ENCODE data around the gene SUPT16H.
A peak's percentile ranks its signal among the peaks of the same experiment; 100 is the strongest.
"Not testable (repeated sequence)": the region's sequence is repeated elsewhere in the genome, so short reads cannot be mapped to it uniquely, and the experiment has no call there.

Gene SUPT16H

DNA sequence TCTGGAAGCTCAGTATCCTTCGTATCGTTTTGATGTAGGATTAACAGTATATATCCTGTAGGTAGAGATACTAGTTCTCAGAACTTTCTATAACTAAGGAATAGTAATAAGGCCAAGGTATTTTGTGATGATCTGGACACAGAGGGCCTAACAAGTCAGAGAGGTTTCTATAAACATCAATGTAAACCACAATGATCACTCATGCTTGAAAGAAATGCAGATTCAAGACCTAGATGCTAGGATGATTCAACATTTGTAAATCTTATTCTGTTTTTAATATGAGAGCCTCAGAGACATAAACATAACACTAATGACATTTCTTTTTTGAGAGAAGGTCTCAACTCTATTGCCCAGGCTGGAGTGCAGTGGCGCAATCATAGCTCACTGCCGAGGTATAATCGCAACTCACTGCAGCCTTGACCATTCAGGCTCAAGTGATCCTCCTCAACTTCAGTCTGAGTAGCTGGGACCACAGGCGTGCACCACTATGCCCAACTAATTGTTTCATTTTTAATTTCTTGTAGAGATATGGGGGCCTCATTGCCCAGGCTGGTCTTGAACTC lies 16.2 kb downstream of the SUPT16H start:
- no peak for DNase-seq (ENCODE audit: low spot score)

DNA sequence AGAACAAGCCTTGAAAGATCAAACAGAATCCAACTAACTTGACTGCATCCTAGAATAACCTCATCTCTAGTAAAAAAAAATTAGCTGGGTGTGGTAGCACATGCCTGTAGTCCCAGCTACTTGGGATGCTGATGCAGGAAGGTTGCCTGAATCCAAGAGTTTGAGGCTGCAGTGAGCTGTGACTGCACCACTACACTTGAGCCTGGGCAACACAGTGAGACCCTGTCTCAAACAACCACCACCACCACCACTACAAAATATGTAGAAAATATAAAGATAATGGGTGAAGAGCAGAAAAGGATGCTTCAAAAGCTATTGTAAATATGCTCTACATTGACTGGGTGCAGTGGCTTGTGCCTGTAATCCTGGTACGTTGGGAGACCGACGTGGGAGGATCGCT lies 27.3 kb downstream of the SUPT16H start:
- DNase-seq (ENCODE audit: low spot score), result no peak

DNA sequence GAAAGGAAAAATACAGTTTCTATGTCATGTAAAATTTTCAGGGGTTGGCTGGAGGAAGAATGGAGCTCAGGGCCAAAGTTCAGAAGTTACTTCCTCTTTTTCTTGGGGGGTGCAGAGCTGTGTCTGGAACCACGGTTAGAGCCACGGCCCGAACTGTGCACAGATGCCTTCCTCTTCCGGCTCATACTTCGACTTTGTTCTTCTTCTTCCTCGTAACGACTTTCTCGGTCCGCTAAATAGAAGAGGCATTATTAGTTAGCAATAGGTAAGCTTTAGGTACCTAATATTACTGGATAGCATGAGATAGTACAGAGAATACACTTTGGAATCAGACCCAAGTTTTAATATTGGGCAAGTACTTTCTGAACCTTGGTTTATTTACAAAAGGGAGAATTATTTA lies 31.2 kb downstream of the SUPT16H start:
- no peak for DNase-seq (ENCODE audit: low spot score)

DNA sequence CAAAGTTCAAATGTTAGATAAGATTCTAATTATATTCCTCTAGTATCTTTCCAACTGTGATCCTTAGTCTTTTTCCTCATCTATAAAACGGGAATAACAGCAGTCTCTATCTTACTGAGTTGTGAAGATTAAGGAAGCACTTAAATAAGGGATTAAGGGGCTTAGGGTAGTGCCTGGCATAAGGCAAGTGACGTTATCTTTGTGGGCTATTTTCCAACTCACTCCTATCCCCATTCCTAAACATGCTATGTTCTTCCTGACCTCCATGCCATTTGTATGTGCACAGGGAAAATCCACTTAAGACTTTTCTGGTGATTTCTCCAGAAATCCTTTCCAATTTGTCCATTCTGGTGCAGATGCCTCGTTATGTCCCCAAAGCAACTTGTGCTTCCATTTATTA lies 33.3 kb downstream of the SUPT16H start:
- DNase-seq (ENCODE audit: low spot score), result no peak

DNA sequence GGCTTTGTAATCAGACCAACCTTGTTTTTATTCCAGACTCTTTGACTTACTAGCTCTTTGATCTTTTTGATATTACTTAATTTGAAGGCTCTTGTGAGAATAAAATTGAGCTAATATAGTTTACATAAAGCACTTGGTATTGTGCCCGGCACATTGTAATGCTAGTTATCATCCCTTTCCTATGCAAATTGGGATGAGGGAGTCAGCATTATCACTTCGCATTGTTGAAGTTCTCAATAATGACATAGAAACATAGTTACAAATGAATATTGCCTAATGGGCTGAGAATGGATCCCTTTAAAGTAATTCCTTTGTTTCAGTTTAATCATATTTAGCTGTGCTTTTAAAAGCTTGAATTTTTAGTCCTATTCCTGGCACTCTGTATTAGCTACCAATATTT lies 36.6 kb downstream of the SUPT16H start:
- DNase-seq (ENCODE audit: low spot score), result no peak

DNA sequence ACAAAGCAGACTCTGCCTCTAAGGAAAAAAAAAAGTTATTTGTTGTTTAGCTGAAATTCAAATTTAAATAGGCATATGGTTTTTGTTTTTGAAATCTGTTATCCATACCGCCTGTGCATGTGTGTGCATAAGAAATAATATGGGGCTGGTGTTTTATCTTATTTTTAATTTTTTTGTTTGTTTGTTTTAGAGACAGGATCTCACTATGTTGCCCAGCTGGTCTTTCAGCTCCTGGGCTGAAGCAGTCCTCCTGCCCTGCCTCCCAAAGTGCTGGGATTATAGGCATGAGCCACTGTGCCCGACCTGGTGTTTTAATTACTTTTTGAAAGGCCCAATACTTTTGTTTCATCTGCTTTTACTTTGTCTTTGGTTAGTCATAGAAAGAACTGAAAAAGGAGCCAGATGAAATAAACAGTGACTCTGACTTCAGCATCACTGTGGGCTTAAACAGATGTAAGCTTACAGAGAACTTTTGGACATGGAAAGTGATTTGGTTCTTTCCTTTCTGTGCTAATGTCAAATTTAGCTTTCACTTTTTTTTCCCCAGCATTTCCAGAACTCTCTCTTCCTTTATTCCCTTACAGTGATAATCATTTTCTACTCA lies 37.2 kb downstream of the SUPT16H start:
- DNase-seq (ENCODE audit: low spot score), result peak; percentile 62

DNA sequence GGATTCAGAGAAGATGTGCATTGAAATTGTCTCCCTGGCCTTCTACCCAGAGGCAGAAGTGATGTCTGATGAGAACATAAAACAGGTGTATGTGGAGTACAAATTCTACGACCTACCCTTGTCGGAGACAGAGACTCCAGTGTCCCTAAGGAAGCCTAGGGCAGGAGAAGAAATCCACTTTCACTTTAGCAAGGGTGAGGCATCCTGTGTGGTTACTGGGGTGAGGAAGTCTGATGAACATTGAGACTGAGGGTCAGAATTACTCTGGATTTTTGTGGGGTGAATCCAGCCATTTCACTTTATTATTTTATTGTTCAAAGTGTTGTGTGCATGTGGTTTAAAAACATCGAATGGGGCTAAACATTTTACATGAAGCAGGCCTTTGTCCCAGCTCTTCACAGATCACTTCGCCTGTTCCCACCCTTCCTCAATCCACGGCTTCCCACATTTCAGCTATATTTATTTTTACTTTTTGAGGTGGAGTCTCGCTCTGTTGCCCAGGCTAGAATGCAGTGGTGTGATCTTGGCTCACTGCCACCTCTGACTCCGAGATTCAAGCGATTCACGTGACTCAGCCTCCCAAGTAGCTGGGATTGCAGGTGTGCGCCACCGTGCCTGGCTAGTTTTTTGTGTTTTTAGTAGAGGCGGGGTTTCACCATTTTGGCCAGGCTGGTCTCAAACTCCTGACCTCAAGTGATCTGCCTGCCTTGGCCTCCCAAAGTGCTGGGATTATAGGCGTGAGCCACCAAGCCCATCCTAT lies 40.6 kb downstream of the SUPT16H start:
- DNase-seq (ENCODE audit: low spot score), result no peak

DNA sequence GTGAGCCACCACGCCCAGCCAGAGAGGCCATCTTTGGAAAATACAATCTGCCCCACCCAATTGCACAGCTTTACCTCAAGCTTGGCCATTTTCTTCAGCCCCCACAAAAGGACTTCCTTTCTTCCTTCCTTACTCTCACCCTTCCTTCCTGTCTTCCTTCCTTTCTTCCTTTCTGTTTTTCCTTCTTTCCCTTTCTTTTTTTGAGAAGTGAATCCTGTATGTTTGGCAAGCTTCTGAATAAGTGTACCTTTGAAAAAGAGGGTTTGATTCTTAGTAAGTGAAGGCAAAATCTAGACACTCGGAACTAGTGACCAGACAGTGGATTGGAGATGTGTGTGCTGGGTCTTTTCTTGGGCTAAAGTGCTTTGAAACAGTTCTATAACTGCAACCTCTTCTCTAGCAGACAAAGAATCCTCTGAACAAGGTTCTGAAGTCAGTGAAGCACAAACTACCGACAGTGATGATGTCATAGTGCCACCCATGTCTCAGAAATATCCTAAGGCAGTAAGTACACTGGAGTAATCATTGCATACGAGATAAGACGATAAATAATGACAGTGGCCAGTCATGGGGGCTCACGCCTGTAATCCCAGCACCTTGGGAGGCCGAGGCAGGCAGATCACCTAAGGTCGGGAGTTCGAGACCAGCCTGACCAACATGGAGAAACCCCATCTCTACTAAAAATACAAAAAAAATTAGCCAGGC lies 49.5 kb downstream of the SUPT16H start:
- no peak for DNase-seq (ENCODE audit: low spot score)

DNA sequence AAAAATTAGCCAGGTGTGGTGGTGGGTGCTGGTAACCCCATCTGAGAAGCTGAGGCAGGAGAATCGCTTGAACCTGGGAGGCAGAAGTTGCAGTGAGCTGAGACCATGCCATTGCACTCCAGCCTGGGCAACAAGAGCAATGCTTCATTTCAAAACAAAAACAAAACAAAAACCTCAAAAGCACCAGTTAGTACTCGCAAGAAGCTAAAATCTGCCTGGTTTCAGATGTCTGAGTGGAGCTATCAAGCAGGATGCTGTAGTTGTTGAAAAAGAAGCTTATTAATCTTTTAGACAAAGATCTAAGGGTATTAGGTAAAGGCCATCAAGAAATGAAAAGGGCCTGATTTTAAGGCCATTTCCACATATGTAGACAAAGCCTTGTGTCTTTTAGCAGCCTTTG lies 50.9 kb downstream of the SUPT16H start:
- DNase-seq (ENCODE audit: low spot score), result no peak

DNA sequence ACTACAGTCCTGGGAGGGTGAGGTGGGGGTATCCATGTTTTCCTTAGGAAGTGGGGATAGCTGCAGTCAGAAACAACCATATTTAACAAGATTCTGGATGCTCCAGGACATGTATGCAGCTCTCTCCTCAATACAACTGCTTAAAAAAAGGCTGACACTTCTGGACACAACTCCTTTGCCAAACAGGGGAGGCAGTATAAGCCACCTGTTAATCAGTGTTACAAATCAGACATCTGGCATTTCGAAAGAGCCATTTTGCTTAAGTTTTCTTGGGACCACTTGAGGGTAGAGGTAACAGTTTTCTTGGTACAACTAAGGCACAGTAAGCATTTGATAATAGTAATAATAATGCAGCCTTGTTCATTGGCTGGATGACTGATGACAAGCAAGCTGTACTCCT lies 56.8 kb downstream of the SUPT16H start:
- DNase-seq (ENCODE audit: low spot score), result no peak

DNA sequence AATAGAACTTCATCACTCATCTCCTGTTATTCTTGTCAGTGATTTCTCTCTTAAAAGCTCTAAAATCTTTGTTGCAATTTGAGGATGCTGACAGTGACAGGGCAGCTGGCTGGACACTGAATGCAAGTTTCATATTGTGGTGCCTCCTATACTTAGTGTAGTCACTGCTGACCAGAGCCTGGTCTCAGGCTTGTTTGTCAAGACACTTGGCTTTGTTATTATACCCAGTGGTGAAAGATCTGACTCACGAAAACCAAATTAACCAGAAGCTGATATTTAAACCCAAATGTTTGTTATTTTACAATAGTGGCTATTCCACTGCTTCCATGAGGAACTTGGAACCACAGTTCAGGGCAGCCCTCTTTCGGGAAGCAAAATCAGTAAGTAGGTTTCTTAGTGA lies 61.1 kb downstream of the SUPT16H start:
- DNase-seq (ENCODE audit: low spot score), result no peak

DNA sequence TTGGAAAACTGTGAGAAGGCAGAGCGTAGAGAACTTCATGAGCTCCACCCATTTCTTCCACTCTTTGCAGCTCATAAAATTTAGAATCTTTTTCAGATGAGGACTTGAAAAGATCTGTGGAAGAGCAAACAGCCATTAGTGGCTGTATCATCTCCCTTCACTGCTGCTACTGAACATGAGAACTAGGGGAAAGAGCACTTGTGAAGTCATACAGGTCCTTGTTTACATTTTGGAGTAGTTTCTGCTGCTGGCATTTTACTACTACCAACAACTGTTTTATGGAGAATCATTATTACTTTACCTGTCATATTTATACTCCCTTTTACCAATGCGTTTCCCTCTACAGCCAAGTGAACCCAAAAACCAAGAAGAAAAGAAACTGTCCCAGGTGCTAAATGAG lies 62.9 kb downstream of the SUPT16H start:
- DNase-seq (ENCODE audit: low spot score), result no peak

DNA sequence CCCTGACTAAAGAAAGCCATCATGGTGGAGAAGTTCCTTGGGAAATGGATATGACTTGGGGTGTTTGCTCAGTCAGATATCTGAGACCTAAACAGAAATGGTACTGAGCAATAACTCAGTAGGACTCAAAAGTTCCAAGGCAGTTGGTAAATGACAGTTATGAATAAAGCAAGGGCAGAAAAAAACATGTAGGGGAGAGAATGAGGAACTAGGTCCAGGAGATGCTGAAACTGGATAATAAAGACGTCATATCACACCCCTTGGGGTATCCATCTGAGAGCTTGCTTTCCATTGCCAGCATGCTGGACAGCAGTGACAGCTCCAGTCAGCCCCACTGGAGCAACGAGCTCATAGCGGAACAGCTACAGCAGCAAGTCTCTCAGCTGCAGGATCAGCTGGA lies 66.4 kb downstream of the SUPT16H start:
- no peak for DNase-seq (ENCODE audit: low spot score)

DNA sequence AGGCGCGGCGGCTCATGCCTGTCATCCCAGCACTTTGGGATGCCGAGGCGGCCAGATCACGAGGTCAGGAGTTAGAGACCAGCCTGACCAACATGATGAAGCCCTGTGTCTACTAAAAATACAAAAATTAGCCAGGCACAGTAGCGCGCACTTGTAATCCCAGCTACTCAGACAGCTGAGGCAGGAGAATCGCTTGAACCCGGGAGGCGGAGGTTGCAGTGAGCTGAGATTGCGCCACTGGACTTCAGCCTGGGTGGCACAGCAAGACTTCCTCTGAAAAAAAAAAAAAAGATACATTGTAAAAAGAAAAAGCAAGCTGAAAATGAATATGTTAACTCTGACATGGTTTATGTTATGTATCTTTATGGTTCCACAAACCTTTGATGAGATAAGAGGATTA lies 70.3 kb downstream of the SUPT16H start:
- DNase-seq (ENCODE audit: low spot score), result no peak

DNA sequence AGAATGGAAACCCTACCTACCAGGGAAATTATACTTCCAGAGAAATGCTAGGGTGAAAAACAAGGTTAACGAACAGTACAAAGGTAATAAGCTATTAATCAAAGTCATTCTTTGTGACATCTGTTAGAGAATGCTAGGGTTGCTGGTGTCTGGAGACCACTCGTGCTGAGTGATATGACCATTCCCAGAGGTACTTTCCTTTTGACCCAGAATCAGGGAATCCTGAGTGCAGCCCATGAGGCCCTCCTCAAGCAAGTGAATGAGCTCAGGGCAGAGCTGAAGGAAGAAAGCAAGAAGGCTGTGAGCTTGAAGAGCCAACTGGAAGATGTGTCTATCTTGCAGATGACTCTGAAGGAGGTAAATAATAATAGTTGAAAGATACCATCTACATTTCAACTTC lies 72.2 kb downstream of the SUPT16H start:
- no peak for DNase-seq (ENCODE audit: low spot score)

DNA sequence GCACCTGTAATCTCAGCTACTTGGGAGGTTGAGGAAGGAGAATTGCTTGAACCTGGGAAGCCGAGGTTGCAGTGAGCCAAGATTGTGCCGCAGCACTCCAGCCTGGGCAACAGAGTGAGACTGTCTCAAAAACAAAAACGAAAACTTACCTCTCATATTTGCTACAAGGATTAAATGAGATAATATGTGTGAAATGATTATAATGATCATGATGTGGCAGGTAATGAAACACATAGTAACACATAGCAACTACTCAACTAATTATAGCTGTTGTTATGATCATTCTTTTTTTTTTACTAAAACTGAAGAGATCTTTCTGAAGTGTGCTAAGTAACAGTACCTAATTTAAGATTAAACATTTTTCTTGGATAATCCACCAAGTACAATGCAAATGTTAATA lies 73.9 kb downstream of the SUPT16H start:
- DNase-seq (ENCODE audit: low spot score), result no peak

DNA sequence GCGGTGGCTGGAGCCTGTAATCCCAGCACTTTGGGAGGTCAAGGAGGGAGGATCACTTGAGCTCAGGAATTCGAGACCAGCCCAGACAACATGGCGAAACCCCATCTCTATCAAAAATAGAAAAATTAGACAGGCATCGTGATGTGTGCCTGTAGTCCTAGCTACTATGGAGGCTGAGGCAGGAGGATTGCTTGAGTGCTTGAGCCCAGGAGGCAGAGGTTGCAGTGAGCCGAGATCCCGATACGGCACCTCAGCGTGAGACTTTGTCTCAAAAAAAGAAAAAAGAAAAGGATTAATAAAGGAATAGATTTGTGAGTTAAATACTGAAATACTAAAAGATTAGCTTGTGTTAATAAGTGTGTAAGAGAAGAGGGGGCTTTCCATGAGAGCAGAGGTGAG lies 74.6 kb downstream of the SUPT16H start:
- DNase-seq (ENCODE audit: low spot score), result no peak

DNA sequence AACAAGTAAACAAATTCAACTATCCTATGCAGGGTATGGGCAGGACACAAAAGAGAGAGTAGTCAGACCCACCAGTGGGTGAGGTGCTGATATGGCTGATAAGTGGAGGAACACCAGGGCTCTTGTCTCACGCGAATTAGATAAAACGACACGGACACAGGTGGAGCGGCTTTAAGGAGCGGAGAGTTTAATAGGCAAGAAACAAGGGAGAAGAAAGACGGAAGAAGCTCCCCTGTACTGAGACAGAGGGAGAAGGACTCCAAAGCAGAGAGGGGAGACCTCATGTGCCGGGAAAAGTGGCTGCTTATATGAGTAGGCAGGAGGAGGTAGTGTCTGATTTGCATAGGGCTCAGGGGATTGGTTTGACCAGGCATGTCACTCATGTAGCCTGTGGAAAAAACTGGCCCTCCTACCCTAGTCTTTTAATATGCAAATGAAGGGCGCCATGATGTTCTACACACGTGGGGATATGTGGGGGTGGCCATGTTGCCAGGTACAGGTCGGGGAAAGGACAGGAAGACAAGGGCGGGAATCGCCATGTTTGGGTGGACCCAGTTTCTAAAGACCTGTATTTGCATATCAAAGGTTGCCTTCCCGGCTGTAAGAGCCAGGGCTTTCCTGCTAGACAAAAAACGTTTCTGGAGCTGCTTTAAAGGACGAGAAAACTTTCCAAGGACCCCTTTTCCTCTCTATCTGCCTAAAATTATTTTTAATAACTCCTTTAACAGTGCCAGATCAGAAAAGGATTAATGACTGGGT lies 75.2 kb downstream of the SUPT16H start:
- no peak for DNase-seq (ENCODE audit: low spot score)

DNA sequence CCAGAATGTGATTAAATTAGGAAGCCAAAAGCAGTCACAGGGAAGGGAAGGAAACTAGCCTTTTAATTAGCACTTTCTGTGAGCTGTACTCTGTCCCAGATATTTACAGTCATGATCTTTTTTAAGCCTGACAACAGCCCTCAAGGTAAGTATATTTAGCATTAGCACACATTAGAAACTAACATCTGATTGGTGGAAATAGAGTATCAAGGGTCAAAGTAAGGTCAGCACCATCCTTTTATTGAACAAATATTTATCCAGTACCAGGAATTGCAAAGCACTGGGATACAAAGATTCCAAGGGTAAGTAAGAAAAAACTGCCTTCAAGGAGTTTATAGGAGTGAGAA lies 75.7 kb downstream of the SUPT16H start:
- DNase-seq (ENCODE audit: low spot score), result no peak

DNA sequence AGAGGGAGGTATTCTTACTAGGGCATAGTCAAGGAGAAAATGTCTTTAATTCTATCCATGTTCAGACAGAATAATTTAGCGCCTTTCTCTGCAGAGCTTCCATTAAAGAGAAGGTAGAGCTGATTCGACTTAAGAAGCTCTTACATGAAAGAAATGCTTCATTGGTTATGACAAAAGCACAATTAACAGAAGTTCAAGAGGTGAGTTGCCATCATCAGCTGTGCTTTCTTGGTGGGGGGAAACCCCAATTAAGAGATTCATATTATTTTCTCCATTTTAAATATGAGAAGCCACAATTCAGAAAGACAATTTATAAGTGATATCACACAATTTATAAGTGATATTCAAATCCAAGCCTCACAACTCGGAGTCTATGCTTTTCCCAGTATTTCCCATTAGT lies 76.2 kb downstream of the SUPT16H start:
- DNase-seq (ENCODE audit: low spot score), result no peak

DNA sequence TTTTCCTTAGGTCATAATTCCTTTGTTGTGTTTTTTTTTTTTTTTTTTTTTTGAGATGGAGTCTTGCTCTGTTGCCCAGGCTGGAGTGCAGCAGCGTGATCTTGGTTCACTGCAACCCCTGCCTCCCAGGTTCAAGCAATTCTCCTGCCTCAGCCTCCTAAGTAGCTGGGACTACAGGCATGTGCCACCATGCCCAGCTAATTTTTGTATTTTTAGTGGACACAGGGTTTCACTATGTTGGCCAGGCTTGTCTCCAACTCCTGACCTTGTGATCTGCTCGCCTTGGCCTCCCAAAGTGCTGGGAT lies 81.0 kb downstream of the SUPT16H start:
- not testable (repeated sequence) for DNase-seq (ENCODE audit: low spot score)

DNA sequence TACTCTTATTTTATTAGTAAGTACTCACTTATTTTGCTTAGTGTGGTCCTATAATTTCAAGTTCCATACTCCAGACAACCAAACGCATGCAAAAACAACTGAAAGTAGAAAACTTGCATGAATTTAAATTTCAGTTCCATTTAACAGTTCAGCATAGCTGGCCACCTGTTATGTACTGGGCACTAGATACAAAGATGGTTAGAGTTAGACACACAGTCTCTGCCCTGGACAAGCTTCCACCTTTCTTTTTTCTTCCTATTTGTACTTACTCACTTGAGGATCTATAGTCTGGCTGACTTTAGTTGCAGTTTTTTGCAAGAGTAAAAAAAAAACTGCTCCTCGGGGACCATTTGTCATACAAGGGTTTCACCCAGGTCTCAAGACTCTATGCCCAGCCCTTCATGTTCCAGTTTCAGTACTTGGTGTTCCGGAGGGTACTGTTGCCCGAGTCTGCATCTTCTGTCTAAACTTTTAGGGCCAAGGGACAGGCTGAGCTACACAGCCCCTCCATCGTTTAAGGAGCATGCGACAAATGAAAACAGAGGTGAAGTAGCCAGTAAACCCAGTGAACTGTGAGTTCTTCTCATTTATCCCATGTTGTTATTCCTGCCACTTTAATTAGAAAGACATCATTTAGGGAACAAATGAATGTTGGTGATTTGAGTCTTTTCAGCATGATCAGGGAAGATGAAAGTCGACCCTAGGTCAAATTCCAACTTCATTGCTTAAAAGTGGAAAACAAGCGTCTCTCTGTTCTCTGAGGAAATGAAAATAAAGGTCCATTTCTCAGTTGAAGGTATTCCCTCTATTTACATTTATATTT lies 81.6 kb downstream of the SUPT16H start:
- no peak for DNase-seq (ENCODE audit: low spot score)
